IMR-90 (cell line): Measurements from ENCODE around the gene GOLT1A. TPM values are rescaled to one million over a fixed set of nuclear protein-coding genes. Genes with fewer than 3 reads are reported as not detected.

Experiments
- ATAC-seq: fragments of 200-7000 bp; cut with Tn5 transposase; 2 replicates; pipeline ENCODE4 v1.9.1; 2020; ENCODE audit warnings: low read depth, mild to moderate bottlenecking, moderate library complexity
- BruUV-seq: library from RNA; stranded (reverse); fragments of 400-500 nt; replicated peaks from 2 replicates; lab custom pipeline; 2021; lab: Mats Ljungman, UMichigan
- CTCF ChIA-PET: fragments of 300-600 bp; formaldehyde crosslinking; extraction: SDS; loops from one replicate; lab custom pipeline; 2021; ENCODE audit warnings: antibody characterized with exemption; lab: Yijun Ruan, JAX
- POLR2A ChIA-PET: fragments of 300-600 bp; sonication (Branson Sonifier 250); formaldehyde crosslinking; loops from one replicate; lab custom pipeline; 2022; ENCODE audit warnings: antibody characterized with exemption; ENCODE audit not compliant: unreplicated experiment; lab: Charles Lee
- DNase-seq: peaks from one replicate; pipeline ENCODE4 v3.0.0; 2013
- H2AFZ ChIP-seq: replicated peaks from 2 replicates; pipeline ENCODE3; 2013; ENCODE audit warnings: low read length, mild to moderate bottlenecking; ENCODE audit not compliant: poor library complexity
- H2AK5ac ChIP-seq: 2 replicates; pipeline ENCODE4 v1.6.1; 2013; ENCODE audit warnings: low read depth, low read length, inconsistent platforms
- H2AK9ac ChIP-seq: replicated peaks from 2 replicates; pipeline ENCODE3; 2013; ENCODE audit warnings: mild to moderate bottlenecking, low read depth, low read length, moderate library complexity; ENCODE audit not compliant: poor library complexity
- H2BK120ac ChIP-seq: 2 replicates; pipeline ENCODE4 v1.6.1; 2013; ENCODE audit warnings: low read depth, low read length, inconsistent platforms
- H2BK15ac ChIP-seq: 3 replicates; pipeline ENCODE4 v1.6.1; 2013; ENCODE audit warnings: low read depth, low read length, inconsistent platforms
- H2BK20ac ChIP-seq: 2 replicates; pipeline ENCODE4 v1.6.1; 2013; ENCODE audit warnings: low read depth, mild to moderate bottlenecking, inconsistent platforms, low read length, moderate library complexity
- H2BK5ac ChIP-seq: 2 replicates; pipeline ENCODE4 v1.6.1; 2013; ENCODE audit warnings: mild to moderate bottlenecking, low read depth, low read length, inconsistent platforms; ENCODE audit not compliant: poor library complexity, severe bottlenecking
- H3K14ac ChIP-seq: replicated peaks from 2 replicates; pipeline ENCODE4 v1.6.1; 2013; ENCODE audit warnings: low read depth, low read length, inconsistent platforms
- H3K18ac ChIP-seq: 2 replicates; pipeline ENCODE4 v1.6.1; 2013; ENCODE audit warnings: low read depth, low read length, control low read depth
- H3K23ac ChIP-seq: 2 replicates; pipeline ENCODE4 v1.6.1; 2013; ENCODE audit warnings: low read depth, low read length, inconsistent platforms
- H3K27ac ChIP-seq: 2 replicates; pipeline ENCODE4 v1.5.1; 2013; ENCODE audit warnings: mild to moderate bottlenecking, control low read depth, low read length; ENCODE audit not compliant: insufficient read depth
- H3K27me3 ChIP-seq: 2 replicates; pipeline ENCODE4 v1.6.1; 2013; ENCODE audit warnings: low read length; ENCODE audit not compliant: control insufficient read depth, insufficient read depth
- H3K36me3 ChIP-seq: 2 replicates; pipeline ENCODE4 v1.6.1; 2013; ENCODE audit warnings: low read length, mixed read lengths; ENCODE audit not compliant: control insufficient read depth, insufficient read depth
- H3K4ac ChIP-seq: 2 replicates; pipeline ENCODE4 v1.6.1; 2013; ENCODE audit warnings: low read depth, low read length, inconsistent platforms
- H3K4me1 ChIP-seq: 2 replicates; pipeline ENCODE4 v1.6.1; 2013; ENCODE audit warnings: low read length, mixed read lengths; ENCODE audit not compliant: control insufficient read depth, insufficient read depth
- H3K4me2 ChIP-seq: 2 replicates; pipeline ENCODE4 v1.6.1; 2013; ENCODE audit warnings: low read depth, mild to moderate bottlenecking, control low read depth, low read length, moderate library complexity
- H3K4me3 ChIP-seq: 2 replicates; pipeline ENCODE4 v1.5.1; 2013; ENCODE audit warnings: low read depth, mild to moderate bottlenecking, control low read depth, low read length, moderate library complexity; ENCODE audit not compliant: insufficient read depth
- H3K56ac ChIP-seq: 2 replicates; pipeline ENCODE4 v1.6.1; 2013; ENCODE audit warnings: low read length, inconsistent platforms; ENCODE audit not compliant: insufficient read depth; ENCODE audit errors: extremely low read depth
- H3K79me1 ChIP-seq, 2 experiments: 2 replicates each; pipeline ENCODE4 v1.6.1; 2013; ENCODE audit warnings: low read length in 2 of 2, inconsistent platforms in 1 of 2, low read depth in 1 of 2
- H3K9ac ChIP-seq: 2 replicates; pipeline ENCODE4 v1.6.1; 2013; ENCODE audit warnings: low read depth, low read length, control low read depth
- H3K9me1 ChIP-seq: 2 replicates; pipeline ENCODE4 v1.6.1; 2013; ENCODE audit warnings: low read length, inconsistent platforms; ENCODE audit not compliant: insufficient read depth
- H3K9me3 ChIP-seq: 2 replicates; pipeline ENCODE4 v1.6.1; 2013; ENCODE audit warnings: low read length; ENCODE audit not compliant: control insufficient read depth, insufficient read depth
- H4K20me1 ChIP-seq: 2 replicates; pipeline ENCODE4 v1.6.1; 2013; ENCODE audit warnings: low read length, inconsistent platforms; ENCODE audit not compliant: insufficient read depth
- H4K5ac ChIP-seq: 2 replicates; pipeline ENCODE4 v1.6.1; 2013; ENCODE audit warnings: mild to moderate bottlenecking, low read depth, low read length, control low read depth
- H4K8ac ChIP-seq, 2 experiments: 2 replicates each; pipeline ENCODE4 v1.6.1; 2013; ENCODE audit warnings: low read depth in 2 of 2, low read length in 2 of 2, control low read depth in 1 of 2, inconsistent platforms in 1 of 2
- H4K91ac ChIP-seq: 2 replicates; pipeline ENCODE4 v1.6.1; 2013; ENCODE audit warnings: low read depth, low read length, inconsistent platforms; ENCODE audit not compliant: insufficient read depth
- CHD1 ChIP-seq: IDR thresholded peaks from 2 replicates; pipeline ENCODE4 v1.6.1; 2012; ENCODE audit warnings: low read depth, low read length, improper control_type of control experiment
- CTCF ChIP-seq: conservative IDR thresholded peaks from 2 replicates; pipeline ENCODE4 v1.5.1; 2012; ENCODE audit warnings: mild to moderate bottlenecking, low read depth, low read length, improper control_type of control experiment
- FOS ChIP-seq: fragments of 150-350 bp; IDR thresholded peaks from 2 replicates; pipeline ENCODE4 v1.6.1; 2016; ENCODE audit warnings: low read depth, low read length
- MAZ ChIP-seq: IDR thresholded peaks from 2 replicates; pipeline ENCODE4 v1.6.1; 2012; ENCODE audit warnings: low read depth, mild to moderate bottlenecking, low read length, improper control_type of control experiment, moderate library complexity, borderline replicate concordance
- MXI1 ChIP-seq: IDR thresholded peaks from 2 replicates; pipeline ENCODE4 v1.6.1; 2012; ENCODE audit warnings: low read depth, mild to moderate bottlenecking, low read length, moderate library complexity, borderline replicate concordance
- NFE2L2 ChIP-seq: fragments of 150-350 bp; IDR thresholded peaks from 2 replicates; pipeline ENCODE4 v1.6.1; 2016; ENCODE audit warnings: low read depth, mild to moderate bottlenecking, low read length
- POLR2A ChIP-seq: IDR thresholded peaks from 2 replicates; pipeline ENCODE4 v1.6.1; 2012; ENCODE audit warnings: mild to moderate bottlenecking, low read depth, low read length
- RAD21 ChIP-seq: IDR thresholded peaks from 2 replicates; pipeline ENCODE4 v1.6.1; 2012; ENCODE audit warnings: low read length, improper control_type of control experiment
- RCOR1 ChIP-seq: IDR thresholded peaks from 2 replicates; pipeline ENCODE4 v1.6.1; 2012; ENCODE audit warnings: mild to moderate bottlenecking, low read length, improper control_type of control experiment; ENCODE audit not compliant: insufficient replicate concordance
- SMC3 ChIP-seq: fragments of 150-350 bp; IDR thresholded peaks from 2 replicates; pipeline ENCODE4 v1.6.1; 2016; ENCODE audit warnings: low read depth, mild to moderate bottlenecking, antibody characterized with exemption, low read length, moderate library complexity
- WGBS, 2 experiments: methylation state at CpG; one replicate each; pipeline versions ENCODE4 v1.1.5 to v1.1.7; 2013; ENCODE audit warnings: missing lambda C conversion rate in 2 of 2; ENCODE audit not compliant: insufficient read length in 1 of 2; ENCODE audit errors: extremely low coverage in 2 of 2; 5-methylcytosine and 5-hydroxymethylcytosine counted together
- dilution Hi-C: fragments of 300-500 bp; cut with HindIII; formaldehyde crosslinking; loops from one replicate; pipeline ENCODE4 v1.14.3; 2018; ENCODE audit warnings: low sequenced_read_pairs; ENCODE audit not compliant: unreplicated experiment
- in situ Hi-C: fragments of 300-500 bp; cut with MboI; formaldehyde crosslinking; loops from 3 replicates; pipeline ENCODE4 v1.14.3; 2019; ENCODE audit warnings: low sequenced_read_pairs, inconsistent platforms, mixed read lengths
- intact Hi-C: fragments of 100-400 bp; cut with micrococcal nuclease; formaldehyde crosslinking; loops from 2 replicates; pipeline ENCODE4 v1.10.0; 2022
- polyA plus RNA-seq, 3 experiments: library from polyadenylated mRNA; depleted of rRNA; stranded (reverse); fragments of >200 nt; gene quantifications; 2 replicates each; pipeline ENCODE4 v1.2.3, GENCODE V29; 2012; ENCODE audit warnings: low replicate concordance in 1 of 3
- total RNA-seq: library from RNA; depleted of rRNA; stranded (reverse); fragments of >200 nt; gene quantifications from 2 replicates; pipeline ENCODE4 v1.2.3, GENCODE V29; 2012

GOLT1A gene
- total and polyA plus RNA-seq, 2 of the 4 experiments (the other 2 are of a cell fraction) = 0.32 TPM; not detected in 1

- peak; percentile 82 for ATAC-seq
- H3K9ac ChIP-seq = no peak overlapping the region; the same call in 1 of the 2 replicates
- intact Hi-C loops = no loop called here
Measured at GRCh38 chr1:204198348-204199340, 15.1 kb downstream of the GOLT1A start.

More at GRCh38 chr1:204198348-204199340, 15.1 kb downstream of the GOLT1A start:
- peak overlapping the region; percentile 67; the same call in 1 of the 2 replicates for H3K18ac ChIP-seq
- peak overlapping the region; percentile 50 for H3K56ac ChIP-seq
- peak overlapping the region; percentile 97 for H2BK15ac ChIP-seq
- H3K27ac ChIP-seq = peak overlapping the region; percentile 41; the same call in 1 of the 2 replicates
- peak; percentile 91 for DNase-seq
- no TSS peak for BruUV-seq
- H3K4ac ChIP-seq = peak overlapping the region; percentile 98
- H3K9me3 ChIP-seq = no peaks in the 10 kb centered on the region
- peak overlapping the region; percentile 7; the same call in 1 of the 2 replicates for H3K4me2 ChIP-seq
- peak overlapping the region; percentile 85 to 92 for H4K8ac ChIP-seq
- no peaks in the 10 kb centered on the region for H4K20me1 ChIP-seq
- H2AK5ac ChIP-seq = peak overlapping the region; percentile 99
- 54% methylated on average over 4 of the region's 18 CpGs; no CpG with 5 or more reads in 1 of the 2 experiments for WGBS, 2 experiments
- peak overlapping the region; percentile 96 for H4K91ac ChIP-seq
- H2BK20ac ChIP-seq = peak overlapping the region; percentile 99
- H3K4me1 ChIP-seq = peaks cover 37% of the 10 kb centered on the region
- dilution Hi-C loops (no loop called here), in situ Hi-C loops (no loop called here)
- H3K23ac ChIP-seq = peak overlapping the region; percentile 85; the same call in 1 of the 2 replicates
- peak overlapping the region; percentile 78 for H2AK9ac ChIP-seq
- peaks cover 50% of the 10 kb centered on the region for H3K9me1 ChIP-seq
- no peaks in the 10 kb centered on the region for H3K27me3 ChIP-seq
- ChIA-PET POLR2A (interaction anchor here (1.0 kb wide), 1 partner anchor 141 kb away, joined by 3 read pairs; no protein-coding TSS in a partner anchor), CTCF (interaction anchor here (0.6 to 2.6 kb wide), 10 partner anchors 8 to 327 kb away, joined by 3 to 16 read pairs (median 4); partner anchors contain the start of genes GOLT1A and PLEKHA6)
- H3K14ac ChIP-seq = peak overlapping the region; percentile 99
- H4K5ac ChIP-seq = peak overlapping the region; percentile 79; the same call in 1 of the 2 replicates
- peak overlapping the region; percentile 92 for H2BK5ac ChIP-seq
- H2BK120ac ChIP-seq = peak overlapping the region; percentile 99
- no peak overlapping the region for H3K4me3 ChIP-seq
- H3K79me1 ChIP-seq = peaks cover 6 to 31% of the 10 kb centered on the region in 2 experiments; a peak in 3 of 4 replicates
- no peaks in the 10 kb centered on the region for H3K36me3 ChIP-seq
- peak overlapping the region; percentile 80 for H2AFZ ChIP-seq
- peak; percentile 31; the same call in 1 of the 2 replicates for TF ChIP-seq NFE2L2
- peak; percentile 34 for TF ChIP-seq CTCF
- peak; percentile 86 for TF ChIP-seq RCOR1
- 0 out of 2 replicates have a peak, but pooled peaks have one; percentile 5 for TF ChIP-seq SMC3
- TF ChIP-seq POLR2A = no peak
- peak; percentile 79 for TF ChIP-seq FOS
- 0 out of 2 replicates have a peak, but pooled peaks have one; percentile 18 for TF ChIP-seq MAZ
- TF ChIP-seq MXI1 = peak; percentile 57; the same call in 1 of the 2 replicates
- TF ChIP-seq RAD21 = peak; percentile 31
- TF ChIP-seq CHD1 = no peak
